ENCODE results near the gene SORBS2.

Gene SORBS2

DNA sequence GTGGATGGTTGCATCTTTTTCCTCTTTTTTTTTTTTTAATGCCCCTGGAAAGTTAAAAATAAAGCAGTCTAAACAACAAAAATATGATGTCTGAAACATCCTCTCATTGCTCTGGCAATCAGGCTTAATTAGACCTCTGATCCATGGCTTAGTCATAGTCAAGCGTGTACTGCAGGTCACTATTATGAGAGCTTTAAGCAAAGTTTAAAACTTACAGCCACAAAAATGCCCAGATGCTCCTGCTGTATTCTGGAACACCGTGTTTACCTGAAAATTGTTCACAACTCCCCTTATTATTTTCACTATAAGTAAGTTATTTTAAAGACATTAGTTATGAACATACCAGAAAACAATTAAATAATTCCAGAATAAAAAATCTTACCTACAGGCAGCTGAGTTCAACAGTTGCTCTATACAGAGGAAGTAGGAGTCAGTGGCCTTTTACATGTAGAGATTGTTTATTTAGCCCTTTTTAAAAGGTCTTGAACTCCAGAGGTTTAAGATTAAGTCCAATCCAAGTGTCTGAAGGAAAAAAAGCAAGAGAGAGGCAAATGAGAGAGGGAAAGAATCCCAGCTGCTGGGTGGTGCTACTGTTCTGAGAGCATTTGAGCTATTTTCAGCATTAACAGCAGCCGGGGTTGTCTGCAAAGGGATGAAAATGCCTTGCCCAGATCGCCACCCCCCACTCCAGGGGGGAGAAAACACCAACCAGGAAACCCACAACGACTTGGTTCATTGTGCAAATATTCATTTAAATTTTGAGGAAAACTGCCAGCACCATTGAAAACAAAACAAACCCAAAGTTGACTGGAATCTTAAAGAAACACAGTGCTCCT is 36.9 kb downstream of the SORBS2 start:
- peak; percentile 47 for DNase-seq (ENCODE audit: low read depth)

DNA sequence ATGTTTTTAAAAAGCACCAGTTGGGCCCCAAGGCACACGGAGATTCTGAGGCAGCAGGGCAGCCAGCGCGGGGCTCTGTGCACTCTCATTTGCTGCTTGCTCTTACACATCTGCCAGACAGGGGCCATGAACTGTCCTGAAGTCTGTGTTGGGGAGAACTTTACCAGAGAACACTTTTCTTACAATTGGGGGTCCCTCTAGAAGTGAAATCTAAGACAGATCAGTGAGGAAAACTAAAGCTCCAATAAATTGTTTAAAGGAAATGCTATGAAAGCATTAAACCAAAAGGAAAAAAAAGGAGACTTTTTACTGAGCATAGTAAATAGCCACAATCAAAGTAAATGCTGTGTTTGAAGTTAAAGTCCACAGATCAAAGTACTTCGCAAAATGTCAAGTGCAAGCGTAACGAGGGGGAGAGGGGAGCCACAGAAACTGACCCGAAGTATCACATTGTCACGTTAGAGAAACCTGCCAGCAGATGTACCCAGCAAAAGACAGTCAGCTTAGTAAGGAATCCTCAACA is 37.8 kb downstream of the SORBS2 start:
- no peak for DNase-seq (ENCODE audit: low read depth)

DNA sequence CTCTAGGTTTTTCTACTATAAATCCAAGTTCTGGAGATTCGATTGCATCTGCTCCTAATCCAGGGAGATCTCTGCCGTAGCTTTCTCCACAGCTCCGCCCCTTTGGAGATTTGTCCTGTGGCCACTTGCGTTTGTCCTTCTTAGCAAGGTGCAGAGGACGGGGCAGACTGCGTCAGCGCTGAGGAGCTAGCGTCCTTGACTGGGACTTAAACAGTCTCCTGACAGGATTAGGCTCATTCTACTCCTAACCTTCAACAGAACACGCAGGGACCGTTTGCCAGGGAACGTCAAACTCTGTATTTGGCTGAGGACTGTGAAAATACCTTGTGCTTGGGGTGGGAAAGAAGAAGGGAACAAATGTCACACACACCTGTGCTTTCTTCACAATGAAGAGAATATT is 38.6 kb downstream of the SORBS2 start:
- no peak for DNase-seq (ENCODE audit: low read depth)

DNA sequence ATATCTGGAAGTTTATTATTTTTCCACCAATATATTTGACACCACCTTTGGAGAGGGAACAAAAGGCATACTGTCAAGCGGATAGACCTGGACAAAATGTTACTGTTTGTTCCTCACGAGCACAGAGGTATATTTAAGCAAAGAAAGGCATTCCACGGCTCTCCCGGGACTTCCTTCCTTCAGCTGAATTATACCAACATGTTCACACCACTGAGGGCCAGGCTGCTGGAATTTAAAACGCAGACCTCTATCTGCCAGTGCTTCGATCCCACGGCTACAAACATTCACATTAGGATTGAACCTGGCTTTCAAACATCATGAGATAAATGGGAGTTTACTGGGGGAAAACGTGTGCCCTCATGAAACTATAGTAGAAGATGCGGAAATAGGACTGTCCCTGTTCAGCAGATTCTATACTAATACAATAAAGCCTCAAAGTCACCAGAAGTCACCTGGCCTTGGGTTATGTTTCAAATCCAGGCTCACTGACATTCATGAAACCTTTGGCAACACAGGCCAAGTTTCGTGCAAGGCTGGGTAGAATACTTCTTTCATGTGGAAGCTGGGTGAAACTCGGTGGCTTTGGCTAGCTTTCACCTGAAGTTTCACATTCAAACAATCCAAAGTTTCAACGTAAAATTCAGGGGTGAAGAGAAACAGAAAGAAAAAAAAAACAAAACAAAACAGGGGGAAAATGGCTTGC is 39.5 kb downstream of the SORBS2 start:
- no peak for DNase-seq (ENCODE audit: low read depth)

DNA sequence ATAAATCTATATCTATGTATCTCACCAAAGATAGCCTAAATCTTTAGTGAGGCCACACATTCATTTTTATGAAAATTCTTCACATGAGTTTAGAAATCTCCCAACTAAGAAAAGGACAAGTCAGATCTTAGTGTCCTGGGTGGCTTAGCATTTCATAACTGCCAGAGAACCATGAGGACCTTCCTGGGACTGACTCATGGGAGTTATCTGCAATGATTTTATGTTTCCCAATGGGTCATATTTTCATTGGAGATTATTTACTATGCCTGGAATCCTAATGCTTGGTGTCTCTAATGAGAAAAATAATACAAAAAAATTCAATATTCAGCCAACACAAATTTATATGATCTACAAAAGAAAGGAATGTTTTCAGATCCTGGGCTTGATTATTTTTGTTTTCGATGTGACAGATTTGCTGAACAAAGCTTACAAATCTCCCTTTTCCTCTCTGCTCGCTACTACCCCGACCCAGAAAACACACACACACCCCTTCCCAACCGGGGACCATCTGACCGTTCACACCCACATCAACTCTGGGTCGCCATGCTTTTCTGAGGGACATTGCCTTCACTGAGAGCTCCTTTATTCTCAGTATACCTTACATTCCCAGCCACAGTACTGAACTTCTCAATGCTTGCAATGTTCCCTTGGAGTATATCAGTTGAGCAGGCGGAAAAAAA is 40.1 kb downstream of the SORBS2 start:
- no peak for DNase-seq (ENCODE audit: low read depth)

DNA sequence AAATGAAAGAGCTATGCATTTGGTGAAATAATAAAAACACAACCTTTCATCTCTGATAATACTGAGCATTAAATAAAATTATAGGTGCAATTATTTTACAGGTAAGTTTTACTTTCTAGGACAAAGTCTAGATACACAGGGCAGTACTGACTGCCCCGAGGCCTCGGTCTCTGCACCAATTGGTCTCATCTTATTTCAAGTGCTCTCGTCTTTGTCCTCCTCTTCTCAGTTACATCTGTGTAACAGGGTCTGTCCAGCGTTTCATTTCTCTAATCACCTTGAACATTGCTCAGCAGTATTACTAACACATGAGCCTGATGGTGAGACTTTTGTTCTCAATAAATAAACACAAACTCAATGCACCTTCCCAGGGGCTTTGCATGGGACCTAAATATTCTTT is 44.5 kb downstream of the SORBS2 start:
- DNase-seq (ENCODE audit: low read depth): no peak

DNA sequence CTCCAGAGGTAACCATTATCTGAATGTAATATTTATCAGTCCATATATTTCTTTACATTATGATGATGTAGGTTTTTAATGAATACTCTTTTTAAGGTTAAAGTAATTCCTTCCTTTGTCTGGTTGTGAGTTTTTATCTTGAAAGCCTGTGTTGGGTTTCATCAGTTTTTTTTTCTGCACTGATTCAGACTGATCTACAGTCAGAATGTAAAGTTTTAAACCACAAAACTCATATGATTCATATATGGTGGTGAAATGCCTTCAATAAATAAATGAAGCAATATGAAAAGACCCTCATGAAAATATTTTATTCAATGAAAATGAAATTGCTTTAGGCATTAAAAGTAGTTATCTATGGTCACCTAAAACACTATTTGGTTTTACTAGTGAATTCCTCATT is 47.1 kb downstream of the SORBS2 start:
- no peak for DNase-seq (ENCODE audit: low read depth)

DNA sequence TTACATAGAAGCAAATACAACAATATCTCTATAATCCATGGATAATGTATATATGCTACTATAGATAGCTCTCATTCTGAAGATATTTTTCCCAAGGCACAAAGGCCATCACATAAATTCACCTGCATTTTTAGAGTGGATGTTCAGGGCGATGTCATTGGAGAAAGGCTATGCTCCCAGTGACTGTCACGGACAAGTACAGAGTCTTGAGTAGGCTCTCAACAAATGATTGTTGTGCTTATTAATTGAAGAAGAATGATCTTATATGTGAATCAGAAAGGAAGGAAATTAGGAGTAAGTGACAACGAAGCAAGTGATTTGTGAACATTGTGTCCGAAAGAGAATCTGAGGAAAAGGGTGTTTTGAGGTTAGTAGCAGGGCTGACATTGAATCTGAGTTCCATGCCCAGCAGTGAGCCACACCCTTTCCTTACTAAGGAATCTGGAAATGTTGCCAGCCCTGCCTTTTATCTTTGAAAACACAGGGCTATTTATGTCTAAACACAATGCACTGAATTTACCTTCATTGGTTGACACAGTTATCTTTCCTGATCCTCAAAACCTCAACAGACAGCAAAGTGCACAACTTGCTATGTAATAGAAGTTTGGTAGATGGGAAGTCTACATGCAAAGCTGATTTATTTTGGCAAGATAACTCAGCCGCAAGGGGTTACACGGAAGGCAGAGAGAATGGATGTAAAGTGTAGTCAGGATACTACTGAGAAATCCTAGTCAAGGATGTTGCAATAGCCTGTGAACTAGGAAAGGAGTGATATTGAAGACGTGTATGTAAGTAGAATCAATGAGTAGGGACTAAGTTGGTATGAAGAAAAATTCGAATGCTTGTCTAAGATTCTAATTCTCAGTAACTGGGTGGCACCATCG is 50.4 kb downstream of the SORBS2 start:
- no peak for DNase-seq (ENCODE audit: low read depth)

DNA sequence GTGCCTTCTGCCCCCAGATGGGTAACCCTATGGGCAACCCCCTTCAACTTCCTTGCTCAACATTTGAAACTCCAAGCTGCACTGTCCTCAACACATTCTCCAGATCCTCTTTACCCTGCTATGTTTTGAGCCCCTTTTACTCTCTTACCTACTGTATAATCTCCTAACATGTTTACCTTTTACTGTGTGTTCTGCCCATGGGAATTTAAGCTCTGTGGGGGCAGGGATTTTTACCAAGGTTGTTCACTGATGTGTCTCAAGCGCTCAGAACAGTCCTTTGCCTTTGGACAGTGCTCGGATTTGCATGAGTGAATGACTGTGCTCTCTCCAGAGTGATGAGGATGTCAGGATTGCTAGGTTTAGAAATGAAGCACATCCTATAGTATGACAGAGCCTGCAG is 53.2 kb downstream of the SORBS2 start:
- no peak for DNase-seq (ENCODE audit: low read depth)

DNA sequence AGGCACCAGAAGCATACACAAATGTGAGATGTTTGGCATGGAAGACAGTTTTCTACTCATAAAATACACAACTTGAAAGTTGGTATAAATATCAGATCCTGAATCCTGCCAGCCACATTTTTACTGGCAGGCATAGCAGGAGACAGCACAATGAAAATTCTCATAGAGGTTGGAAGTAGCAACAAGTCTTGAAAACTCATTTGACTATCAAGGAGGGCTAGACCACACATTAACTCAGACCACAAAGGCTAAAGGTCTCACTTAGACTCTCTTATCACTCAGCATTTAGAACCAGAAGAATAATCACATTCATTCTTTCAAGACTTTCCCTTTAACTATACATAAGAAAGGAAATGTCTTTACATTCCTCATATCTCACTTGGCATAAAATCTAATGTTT is 56.5 kb downstream of the SORBS2 start:
- DNase-seq (ENCODE audit: low read depth): no peak

DNA sequence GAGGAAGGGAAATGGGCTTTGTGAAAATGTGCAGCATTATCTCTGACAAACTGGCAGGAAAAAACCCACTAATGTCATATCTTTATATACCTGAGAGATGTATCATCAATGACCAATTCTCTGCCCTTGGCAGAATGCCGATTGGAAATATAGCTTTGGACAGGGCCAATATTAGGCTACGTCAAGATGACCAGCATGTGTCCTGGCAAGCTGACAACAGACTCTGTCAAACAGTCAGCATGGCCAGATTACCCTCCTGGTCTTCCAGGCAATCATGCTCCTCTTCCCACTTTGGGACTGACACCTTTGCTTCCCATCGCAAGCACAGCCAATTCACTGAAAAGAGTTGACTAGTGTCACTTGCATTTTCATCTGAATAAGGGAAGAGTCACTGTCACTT is 57.0 kb downstream of the SORBS2 start:
- no peak for DNase-seq (ENCODE audit: low read depth)

DNA sequence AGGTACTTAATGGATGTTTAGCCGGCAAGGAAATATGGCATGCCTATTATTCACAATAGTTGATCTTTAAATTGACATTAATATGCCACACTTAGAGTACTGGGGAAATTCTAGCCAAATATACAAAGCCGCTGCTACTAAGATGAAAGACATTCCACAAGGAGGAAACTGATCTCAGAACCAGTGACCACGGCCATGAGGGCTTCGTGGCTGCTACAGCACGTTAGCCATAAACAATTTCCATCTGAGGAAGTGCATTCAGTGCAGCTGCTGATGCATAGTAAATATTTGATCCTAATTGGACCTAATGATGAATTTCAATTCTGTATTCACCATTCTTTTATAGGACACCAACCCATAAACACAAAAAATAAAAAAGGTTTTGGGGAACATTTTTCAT is 59.1 kb downstream of the SORBS2 start:
- no peak for DNase-seq (ENCODE audit: low read depth)

DNA sequence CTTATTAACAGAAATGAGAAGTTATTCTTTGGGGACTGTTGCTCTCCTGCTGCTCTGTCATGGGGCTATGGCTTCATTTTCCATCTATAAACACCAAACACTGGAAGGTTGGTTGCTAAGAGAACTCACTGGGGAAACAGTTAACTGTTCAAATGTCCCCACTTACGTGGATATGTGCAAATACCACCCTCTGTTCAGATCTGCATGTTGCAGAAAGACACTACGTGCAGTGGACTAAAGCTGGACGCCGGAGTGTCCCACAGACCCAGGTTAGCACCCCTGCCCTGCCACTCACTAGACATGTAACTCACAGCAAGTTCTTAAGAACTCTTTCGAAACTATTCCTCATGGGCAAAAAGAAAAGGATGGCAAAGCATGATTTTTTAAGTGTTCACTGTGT is 62.1 kb downstream of the SORBS2 start:
- no peak for DNase-seq (ENCODE audit: low read depth)

DNA sequence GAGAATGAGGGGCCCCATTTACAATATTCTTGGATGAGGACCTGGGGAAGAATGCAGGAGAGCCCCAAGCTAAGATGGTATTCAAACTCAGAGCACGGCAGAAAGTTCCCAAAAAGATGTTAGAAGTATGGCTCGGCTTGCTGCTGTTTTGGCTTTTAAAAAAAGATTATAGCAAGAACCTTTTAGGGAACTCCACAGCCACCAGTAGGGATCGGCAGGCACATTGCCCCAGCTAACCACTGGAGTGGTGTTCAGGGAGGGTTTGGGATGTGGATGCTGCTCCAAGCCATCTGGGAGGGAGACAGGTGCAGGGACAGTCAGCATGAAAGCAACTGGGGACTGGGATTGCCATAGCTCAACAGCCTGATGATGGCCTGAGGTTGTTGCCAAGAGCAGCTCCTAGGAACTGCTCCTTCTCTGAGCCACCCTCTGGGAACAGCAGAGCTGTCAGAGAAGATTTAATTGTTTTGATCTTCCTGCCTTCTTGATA is 63.0 kb downstream of the SORBS2 start:
- no peak for DNase-seq (ENCODE audit: low read depth)

DNA sequence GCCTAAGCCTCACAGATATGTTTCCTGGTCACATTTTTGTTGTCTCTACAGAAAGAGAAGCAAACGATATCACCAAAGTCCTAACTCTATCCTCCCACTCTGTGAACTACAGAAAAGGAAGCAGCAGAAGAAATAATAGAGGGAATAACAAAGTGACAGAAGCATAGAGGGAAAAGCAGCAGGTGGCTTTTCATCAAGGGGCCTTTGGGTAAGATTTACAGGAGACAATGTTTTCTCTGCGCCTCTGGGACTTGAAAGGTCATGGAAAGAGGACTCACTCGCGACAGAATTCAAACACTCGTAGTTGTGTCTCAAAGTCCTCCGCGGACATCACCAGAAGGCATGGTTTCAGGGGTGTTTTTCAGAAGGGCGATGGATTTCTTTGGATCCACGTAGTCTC is 66.1 kb downstream of the SORBS2 start:
- DNase-seq (ENCODE audit: low read depth): no peak

DNA sequence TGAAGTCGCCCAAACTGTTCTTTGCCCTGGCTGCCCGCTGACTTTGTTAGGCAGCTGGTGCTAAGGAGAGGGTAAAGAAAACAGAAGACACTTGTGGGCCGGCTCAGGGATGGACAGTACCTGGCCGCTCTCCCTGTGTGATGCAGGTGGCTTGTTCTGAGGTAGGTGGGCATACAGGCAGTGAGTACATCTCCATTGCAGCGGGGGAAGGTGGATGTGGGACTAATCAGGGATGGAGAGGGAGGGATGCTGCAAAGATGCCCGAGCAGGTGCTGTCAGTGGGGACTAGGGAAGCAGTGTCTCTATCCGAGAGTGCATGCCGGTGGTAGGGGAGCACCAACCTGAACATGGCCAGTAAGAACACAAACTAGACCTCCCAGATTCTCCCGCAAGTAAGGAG is 67.0 kb downstream of the SORBS2 start:
- DNase-seq (ENCODE audit: low read depth): no peak

DNA sequence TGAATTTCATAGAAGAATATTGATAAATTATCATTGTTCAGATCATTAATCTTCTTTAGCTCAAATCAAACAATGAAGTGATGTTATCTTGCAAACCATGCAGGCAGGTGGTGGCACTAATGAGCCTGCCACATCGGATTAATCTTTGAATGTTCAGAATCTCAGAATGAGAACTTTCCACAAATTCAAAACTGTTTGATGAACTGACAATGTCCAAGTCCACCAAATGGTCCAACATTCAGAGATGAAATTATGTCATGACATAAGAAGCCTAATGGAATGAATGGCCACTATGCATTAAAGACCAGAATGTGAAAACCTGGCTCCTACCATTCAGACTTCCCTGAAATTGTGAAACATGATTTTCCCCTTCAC is 67.5 kb downstream of the SORBS2 start:
- no peak for DNase-seq (ENCODE audit: low read depth)

DNA sequence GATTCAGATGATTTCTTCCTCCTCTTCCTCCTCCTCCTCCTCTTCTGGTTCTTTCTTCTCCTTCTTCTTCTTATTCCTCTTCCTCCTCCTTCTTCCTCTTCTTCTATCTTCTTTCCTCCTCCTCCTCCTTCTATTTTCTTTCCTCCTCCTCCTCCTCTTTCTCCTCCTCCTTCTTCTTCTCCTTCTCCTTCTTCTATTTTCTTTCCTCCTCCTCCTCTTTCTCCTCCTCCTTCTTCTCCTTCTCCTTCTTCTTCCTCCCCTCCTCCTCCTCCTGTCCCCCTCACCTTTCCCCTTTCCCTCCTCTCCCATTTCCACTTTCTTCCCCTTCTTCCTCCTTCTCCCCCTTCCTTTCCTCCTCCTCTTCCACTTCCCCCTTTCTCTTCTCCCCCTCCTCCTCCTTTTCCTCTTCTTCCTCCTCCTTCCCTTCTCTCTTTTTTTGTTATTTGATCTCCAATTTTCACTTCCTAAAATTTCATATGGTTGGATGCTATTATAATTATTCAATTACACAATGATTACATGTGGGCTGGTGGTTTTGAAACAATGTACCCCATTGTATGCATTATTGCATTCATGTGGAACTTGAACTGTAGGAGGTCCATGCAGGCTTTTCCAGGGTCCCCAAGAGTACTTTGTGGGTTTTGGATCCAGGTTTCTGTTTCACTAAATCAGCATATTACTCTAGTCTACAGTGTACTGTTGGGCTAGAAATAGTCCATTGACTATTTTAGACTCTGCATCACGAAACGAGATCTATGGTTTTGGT is 68.1 kb downstream of the SORBS2 start:
- DNase-seq (ENCODE audit: low read depth): no peak

DNA sequence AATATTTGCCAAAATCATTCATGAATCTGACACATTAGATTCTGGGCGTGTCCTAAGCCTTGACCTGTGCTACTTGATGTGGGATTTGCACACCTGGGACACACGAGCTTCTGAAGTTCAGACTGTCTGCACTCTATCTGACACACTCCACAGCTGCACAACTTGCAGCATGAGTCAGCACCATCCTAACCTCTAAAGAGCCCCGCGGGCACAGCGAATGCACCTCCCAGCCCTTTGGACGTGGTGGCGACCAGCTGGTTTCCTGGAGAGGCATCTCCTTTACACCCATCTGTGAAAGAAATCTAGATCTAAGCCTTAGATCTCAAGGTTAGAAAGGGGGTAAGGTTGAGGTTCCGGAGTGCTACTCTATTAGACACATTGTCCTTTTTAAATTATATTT is 69.2 kb downstream of the SORBS2 start:
- DNase-seq (ENCODE audit: low read depth): no peak

DNA sequence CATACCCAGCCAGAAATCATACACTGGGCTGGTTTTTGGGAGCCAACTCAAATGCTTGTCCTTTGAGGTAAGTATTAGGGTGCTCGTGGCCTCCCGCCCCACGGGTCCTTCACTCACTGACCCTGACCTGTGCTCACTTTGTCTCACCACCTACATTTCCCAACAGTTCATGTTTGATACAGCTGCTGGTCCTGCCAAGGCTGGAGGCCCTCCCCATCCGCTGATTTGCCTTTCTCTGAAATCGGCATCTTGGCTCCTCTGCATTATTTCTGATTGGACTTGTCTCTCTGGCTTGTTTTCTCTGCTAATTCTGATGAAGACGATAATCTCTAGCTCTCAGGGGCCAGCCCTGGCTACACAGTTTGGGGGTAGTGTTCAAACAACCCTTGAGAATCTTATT is 70.2 kb downstream of the SORBS2 start:
- DNase-seq (ENCODE audit: low read depth): no peak

DNA sequence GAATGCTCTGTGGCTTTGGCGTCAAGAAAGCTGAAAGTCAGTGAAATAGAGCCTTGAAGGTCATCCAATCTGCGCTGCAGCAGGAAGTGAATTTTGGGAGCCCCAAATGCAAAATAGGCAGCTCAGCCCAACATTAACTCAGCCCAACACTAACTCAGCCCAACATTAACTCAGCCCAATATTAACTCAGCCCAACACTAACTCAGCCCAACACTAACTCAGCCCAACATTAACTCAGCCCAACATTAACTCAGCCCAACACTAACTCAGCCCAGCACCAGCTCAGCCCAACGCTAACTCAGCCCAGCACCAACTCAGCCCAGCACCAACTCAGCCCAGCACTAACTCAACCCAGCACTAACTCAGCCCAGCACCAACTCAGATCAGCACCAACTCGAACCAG is 71.5 kb downstream of the SORBS2 start:
- DNase-seq (ENCODE audit: low read depth): no peak
